ENCODE measurements around the gene CARMIL1.

CARMIL1 gene

GRCh38 chr6:25542984-25543910 is 264.1 kb downstream of the CARMIL1 start:
- Histone ChIP-seq H3K9me3 (no peaks in the 10 kb centered on the region), H3K4me3 (ENCODE audit: low read depth in 1 of 2, low read length in 1 of 2) (no peak overlapping the region), H3K27me3 (peaks cover under 1% of the 10 kb centered on the region), H3K4me1 (ENCODE audit: control insufficient read depth in 1 of 2, insufficient read depth in 1 of 2, low read depth in 1 of 2, low read length in 1 of 2) (no peaks in the 10 kb centered on the region), H3K27ac (no peak overlapping the region), H3K36me3 (no peaks in the 10 kb centered on the region)
- TF ChIP-seq CTCF (IDR thresholded peaks at IDR 0.05), result no peak

GRCh38 chr6:25544833-25545232 is 265.7 kb downstream of the CARMIL1 start:
- Histone ChIP-seq H3K4me3 (ENCODE audit: low read depth in 1 of 2, low read length in 1 of 2) (no peak overlapping the region), H3K27me3 (no peaks in the 10 kb centered on the region), H3K4me1 (ENCODE audit: control insufficient read depth in 1 of 2, insufficient read depth in 1 of 2, low read depth in 1 of 2, low read length in 1 of 2) (no peaks in the 10 kb centered on the region), H3K27ac (no peak overlapping the region), H3K36me3 (no peaks in the 10 kb centered on the region), H3K9me3 (no peaks in the 10 kb centered on the region)
- no peak for TF ChIP-seq CTCF (IDR thresholded peaks at IDR 0.05)

GRCh38 chr6:25547797-25548196 is 268.6 kb downstream of the CARMIL1 start:
- no peaks in the 10 kb centered on the region for H3K9me3 ChIP-seq
- no peak for TF ChIP-seq CTCF (IDR thresholded peaks at IDR 0.05)
- no peak overlapping the region for H3K4me3 ChIP-seq (ENCODE audit: low read depth in 1 of 2, low read length in 1 of 2)
- H3K27ac ChIP-seq, result no peak overlapping the region
- H3K27me3 ChIP-seq, result no peaks in the 10 kb centered on the region
- no peaks in the 10 kb centered on the region for H3K36me3 ChIP-seq
- no peaks in the 10 kb centered on the region for H3K4me1 ChIP-seq (ENCODE audit: control insufficient read depth in 1 of 2, insufficient read depth in 1 of 2, low read depth in 1 of 2, low read length in 1 of 2)

- Histone ChIP-seq H3K4me1 (ENCODE audit: control insufficient read depth in 1 of 2, insufficient read depth in 1 of 2, low read depth in 1 of 2, low read length in 1 of 2) (no peaks in the 10 kb centered on the region), H3K4me3 (ENCODE audit: low read depth in 1 of 2, low read length in 1 of 2) (no peak overlapping the region), H3K36me3 (no peaks in the 10 kb centered on the region), H3K9me3 (no peaks in the 10 kb centered on the region), H3K27me3 (no peaks in the 10 kb centered on the region), H3K27ac (no peak overlapping the region)
- no peak for TF ChIP-seq CTCF (IDR thresholded peaks at IDR 0.05)
These were observed 269.3 kb downstream of the CARMIL1 start for GRCh38 chr6:25548451-25548850.

GRCh38 chr6:25550631-25551030 is 271.5 kb downstream of the CARMIL1 start:
- Histone ChIP-seq H3K36me3 (no peaks in the 10 kb centered on the region), H3K4me3 (ENCODE audit: low read depth in 1 of 2, low read length in 1 of 2) (no peak overlapping the region), H3K4me1 (ENCODE audit: control insufficient read depth in 1 of 2, insufficient read depth in 1 of 2, low read depth in 1 of 2, low read length in 1 of 2) (no peaks in the 10 kb centered on the region), H3K27ac (no peak overlapping the region), H3K27me3 (no peaks in the 10 kb centered on the region), H3K9me3 (no peaks in the 10 kb centered on the region)
- TF ChIP-seq CTCF (IDR thresholded peaks at IDR 0.05), result no peak

Data from neutrophil (primary cell).